ENCODE measurements around the gene PPFIA1.

Gene PPFIA1

DNA sequence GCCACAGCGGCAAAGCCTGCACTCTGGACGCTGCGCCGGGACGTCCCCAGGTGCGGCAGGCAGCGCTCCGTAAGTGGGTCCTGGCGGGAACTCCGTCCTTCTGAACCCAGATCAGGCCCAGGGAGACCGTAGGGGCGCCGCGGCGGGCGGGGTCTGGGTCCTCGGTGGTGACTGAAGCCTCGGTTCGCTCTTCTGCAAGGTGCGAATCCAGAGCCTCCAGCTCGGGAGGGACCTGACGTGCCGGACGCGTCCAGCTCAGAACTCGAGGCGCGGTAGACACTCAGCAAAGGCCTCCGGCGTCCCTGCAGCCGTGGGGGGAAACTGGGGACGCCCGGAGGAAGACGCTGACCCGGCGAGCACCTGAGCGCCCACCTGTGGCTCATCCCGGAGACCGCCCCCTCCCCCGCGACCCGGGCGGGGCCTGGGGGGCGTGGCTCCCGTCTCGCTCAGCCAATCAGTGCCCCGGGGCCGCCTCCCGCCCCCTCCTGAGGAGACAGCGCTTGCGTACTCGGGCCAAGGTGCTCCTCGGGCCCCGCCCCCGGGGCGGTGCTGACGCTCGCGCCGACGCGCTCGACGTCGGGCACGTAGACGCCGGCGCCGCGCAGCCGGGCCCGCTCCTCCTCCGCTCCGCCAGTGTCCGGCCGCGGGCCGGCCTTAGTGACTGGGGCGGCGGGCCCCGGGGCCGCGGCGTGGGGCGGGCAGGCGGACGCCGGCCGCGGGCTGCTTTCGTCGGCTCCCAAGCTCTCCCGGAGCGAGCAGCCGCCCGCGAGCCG, at the start of gene PPFIA1:
PPFIA1 (plus strand) TSS at position 587 of the 773 bp plus-strand sequence. CDS start 1,483 bp downstream, outside the sequence.
- DNase-seq: peak; percentile 95

DNA sequence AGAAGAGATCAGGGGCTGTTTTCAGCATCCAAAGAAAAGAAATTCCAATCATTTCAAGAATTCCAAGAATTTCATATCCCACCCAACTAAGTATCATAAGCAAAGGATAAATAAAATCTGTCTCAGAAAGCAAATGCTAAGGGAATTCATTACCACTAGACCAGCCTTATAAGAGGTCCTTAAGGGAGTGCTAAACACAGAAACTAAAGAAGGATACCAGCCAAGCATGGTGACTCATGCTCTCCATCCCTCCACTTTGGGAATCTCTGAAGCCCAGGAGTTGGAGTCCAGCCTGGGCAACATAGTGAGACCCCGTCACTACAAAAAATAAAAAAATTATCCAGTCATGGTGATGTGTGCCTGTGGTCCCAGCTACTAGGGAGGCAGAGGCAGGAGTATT, 49.6 kb upstream of the PPFIA1 start:
- no peak for DNase-seq

DNA sequence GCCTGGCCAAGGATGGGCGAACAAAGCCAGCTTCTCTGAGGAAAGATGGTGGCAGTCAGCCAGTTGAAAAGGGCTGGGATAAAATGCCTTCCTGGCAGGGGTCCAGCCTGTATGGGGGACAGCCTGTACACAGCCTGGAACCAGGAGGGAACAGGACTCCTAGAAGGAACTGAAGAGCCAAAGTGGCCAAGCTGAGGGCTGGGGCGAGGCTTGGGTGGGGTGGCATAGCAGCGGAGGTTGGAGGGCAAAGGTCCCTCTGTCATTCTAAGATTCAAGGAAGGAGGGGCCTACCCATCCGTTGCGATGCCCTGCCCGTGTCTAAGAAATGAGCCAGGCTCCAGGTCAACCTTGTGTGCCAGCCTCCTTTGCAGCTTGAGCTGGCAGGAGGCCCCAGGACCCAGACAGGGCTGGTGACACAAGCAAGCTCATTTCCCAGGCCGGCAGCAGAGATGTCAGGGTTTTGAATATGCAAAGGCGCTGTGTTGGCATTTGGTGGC, 44.8 kb upstream of the PPFIA1 start:
- DNase-seq: no peak

DNA sequence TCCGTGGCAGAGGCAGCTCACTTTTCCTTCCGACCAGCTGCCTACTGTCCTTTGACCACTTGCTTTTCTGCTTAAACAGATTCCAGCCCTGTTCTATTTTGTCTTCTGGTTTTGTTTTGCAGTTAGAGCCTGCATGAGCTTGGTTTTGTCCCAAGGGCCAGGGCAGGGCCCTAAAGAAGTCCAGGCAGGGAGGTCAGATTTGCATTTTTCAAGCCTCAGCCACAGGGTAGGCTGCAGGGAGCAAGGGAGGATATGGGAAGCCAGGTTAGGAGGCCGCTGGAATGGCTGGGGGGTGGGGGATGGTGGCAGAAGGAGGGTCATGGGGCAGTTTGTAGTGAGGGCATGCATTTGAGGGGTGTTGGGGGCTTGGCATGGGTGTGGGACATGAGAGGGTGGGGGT, 44.3 kb upstream of the PPFIA1 start:
- no peak for DNase-seq

DNA sequence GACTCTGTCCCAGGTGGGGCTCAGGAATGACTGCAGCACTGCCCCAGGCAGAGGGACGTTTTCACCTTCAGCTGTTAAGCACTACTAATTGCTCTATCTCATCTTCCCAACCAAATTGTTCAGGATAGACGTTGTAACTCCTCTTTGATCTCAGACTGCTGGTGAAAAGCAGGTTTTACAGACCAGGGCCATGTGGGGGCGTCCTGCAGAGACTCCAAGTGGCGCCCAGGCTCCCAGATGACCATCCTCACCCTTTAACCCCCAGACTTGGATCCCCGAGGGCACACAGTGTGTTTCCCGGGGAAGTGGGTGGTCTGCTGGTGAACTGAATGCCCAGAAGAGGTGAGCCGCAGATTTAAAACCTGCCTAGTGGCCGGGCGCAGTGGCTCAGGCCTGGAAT, 43.5 kb upstream of the PPFIA1 start:
- no peak for DNase-seq

DNA sequence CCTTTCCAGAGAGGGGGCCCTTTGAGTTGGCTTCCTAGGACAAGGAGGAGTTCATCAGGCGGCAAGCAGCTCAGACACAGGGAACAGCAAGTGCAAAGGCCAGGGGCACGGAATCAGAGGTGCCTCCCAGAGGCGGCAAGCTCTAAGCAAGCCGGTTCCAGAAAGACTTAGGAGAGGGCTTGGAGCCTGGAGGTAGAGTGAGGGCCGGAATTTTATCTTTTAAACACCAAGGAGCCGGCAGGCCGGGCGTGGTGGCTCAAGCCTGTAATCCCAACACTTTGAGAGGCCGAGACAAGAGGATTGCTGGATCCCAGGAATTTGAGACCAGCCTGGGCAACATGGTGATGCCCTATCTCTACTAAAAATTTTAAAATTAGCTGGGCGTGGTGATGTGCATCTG, 40.8 kb upstream of the PPFIA1 start:
- no peak for DNase-seq

DNA sequence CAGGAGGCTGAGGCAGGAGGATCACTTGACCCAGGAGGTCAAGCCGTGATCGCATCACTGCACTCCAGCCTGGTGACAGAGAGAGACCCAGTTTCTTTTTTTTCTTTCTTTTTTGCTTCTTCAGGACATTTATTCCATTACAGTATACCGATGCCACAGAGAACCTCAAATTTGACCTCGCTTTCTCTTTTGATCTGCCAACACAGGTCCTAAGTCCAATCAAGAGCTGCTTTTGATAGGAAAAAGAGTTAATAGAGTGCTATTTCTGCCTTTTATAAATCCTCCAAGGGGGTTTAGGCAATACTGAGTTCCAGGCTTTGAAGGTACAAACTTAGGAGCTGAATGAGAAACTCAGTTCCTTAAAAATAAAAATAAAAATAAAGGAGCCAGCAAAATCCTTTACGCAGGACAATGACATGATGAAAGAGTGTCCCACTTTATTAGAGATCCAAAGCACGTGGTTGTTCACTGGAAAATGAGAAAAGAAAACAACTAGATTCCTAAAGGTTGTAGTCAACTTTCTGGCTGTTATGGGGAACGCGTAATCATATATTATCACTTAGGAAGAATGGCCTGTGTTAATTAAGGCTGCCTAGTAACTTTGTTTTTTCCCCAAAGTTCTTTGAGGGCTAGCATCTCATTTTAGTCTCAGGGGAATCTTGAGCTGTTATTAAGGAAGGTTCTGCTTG, 40.2 kb upstream of the PPFIA1 start:
- DNase-seq: no peak

DNA sequence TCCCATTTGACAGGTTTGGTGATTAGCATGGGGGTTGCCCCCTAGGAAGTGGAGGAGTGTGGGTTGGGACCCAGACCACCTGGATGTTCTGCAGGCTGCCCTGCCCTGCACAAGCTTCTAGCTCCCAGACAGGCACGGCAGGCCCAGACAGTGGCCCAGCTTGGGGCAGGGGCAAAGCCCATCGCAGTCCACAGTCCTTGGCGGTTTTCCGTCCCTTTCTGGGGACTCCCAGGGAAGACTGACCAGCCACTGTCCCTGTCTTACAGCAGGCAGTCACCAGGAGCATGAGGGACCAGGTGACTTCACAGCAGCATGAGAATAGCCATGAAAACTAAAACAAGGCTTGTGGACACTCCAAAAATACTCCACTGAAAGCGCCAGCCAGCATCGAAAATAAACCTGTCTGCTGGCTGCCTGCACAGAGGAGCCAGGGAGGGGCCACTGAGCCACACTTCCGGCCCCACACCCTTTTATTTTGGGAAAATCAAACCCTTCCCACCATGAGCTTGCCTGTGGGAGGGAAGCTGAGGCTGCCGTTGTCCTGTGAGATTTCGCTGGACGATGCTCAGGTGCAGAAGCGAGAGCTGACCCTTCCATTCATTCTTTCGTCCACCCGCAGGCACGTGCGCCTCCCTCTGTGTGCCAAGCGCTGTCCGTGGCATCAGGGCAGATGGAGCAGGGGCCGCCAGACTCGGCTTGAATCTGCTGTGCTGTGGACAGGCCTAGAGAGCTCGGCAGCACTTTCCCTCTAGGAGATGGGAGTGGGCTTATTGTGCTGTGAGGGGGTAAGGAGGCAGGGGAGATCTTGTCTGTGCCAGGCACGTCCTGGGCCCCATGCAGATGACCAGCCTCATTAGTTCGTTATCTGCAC, 39.4 kb upstream of the PPFIA1 start:
- DNase-seq: no peak

DNA sequence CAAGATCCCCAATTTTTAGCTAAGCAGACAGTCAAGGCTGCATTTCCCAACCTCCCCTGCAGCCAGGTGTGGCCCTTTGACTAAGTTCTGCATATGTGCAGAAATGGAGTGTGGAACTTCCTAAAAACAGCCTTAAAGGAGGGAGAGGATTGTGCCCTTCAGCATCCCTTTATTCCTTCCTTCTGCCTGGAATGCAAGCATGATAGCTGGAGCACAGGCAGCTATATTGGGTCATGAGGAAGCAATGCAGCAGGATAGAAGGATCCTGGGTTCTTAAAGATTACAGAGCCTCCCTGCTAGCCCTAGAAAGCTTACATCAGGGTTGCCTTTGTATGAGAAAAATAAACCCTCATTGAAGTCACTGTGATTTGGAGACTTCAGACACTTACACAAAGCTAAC, 37.5 kb upstream of the PPFIA1 start:
- no peak for DNase-seq

DNA sequence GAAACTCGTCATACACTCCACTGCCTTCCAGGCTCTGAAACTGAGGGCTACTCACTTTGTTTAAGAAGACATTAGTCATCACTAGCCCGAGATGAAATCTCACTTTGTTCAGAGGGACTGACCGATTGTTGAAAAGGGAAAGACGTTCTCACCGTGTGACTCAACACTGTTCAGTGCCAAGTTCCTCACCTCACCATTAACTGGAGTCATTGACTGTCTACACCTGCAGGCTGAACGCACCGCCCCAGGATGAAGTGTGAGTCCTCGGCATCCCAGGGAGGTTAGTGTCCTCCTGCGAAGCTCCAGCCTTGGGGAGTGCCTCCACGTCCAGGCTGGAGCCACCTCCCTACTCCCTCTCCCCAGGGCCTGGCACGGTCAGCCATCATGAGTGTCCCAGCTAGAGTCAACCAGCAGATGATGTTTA, 37.0 kb upstream of the PPFIA1 start:
- DNase-seq: no peak

DNA sequence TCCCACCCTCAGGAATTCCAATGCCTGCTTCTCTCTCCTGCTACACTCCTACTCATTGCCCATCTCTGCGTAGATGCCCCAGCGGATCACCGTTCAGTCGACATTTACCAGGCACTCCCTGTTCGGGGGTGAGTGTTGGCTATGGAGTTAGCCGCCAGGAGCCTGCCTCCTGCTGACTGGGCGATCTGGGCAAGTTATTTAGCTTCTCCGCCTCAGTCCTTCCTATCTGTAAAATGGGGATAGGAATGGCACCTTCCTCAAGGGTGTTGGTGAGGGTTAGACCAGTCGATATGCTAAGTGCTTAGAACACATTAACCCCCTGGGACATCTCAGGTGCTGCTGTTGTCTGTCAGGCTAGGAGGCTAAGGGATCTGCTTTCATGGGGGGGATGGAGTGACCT, 36.5 kb upstream of the PPFIA1 start:
- DNase-seq: no peak

DNA sequence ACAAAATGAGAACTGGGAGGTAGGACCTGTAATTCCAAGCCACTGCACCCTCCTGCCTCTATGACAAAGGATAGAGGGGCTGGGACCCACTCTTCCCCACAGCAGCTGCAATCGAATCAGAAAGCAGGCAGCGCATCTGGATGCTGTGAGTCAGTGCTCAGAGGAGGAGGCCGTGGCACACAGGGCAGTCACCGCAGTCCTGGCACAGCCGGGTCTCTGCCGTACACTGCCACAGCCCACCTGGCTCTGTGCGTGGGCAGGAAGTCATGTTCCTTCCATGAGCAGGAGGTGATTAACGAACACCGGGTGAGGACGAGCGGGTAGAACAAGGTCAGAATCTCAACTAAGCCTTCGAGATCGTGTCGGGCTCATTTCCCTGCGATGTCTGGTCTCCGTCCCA, 30.2 kb upstream of the PPFIA1 start:
- DNase-seq: no peak

DNA sequence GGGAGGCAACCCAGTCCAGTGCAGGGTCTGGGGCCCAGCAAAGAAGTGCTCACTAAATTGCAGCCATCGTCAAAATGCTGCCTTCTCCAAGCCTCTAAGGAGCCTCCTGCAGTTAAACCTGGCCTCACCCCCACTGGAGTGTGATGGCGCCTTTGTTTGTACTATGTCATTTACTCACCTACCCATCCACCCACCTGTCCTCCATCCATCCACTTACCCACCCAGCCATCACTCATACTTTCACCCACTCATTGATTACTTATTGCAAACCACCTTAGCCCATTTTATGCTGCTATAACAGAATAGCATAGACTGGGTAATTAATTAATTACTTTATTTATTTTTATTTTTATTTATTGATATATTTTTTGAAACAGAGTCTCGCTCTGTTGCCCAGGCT, 28.8 kb upstream of the PPFIA1 start:
- no peak for DNase-seq

DNA sequence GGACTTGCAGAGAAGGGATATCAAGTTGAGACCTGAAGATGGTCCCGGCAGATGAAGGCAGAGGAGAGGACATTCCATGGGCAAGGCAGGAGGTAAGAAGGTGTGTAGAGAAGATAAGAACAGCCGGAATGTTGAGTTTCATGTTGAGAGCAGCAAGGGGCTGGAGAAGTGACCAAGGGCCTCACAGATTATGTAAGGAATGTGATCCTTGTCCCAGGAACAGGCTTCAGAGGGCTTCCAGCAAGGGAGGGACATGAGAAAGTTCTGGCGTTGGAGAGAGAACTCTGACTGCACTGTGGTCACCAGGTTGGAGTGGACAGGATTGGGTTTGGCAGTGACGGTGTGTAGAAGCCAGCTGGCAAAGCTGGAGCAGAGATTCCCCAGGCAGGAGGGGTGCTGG, 27.6 kb upstream of the PPFIA1 start:
- DNase-seq: no peak

DNA sequence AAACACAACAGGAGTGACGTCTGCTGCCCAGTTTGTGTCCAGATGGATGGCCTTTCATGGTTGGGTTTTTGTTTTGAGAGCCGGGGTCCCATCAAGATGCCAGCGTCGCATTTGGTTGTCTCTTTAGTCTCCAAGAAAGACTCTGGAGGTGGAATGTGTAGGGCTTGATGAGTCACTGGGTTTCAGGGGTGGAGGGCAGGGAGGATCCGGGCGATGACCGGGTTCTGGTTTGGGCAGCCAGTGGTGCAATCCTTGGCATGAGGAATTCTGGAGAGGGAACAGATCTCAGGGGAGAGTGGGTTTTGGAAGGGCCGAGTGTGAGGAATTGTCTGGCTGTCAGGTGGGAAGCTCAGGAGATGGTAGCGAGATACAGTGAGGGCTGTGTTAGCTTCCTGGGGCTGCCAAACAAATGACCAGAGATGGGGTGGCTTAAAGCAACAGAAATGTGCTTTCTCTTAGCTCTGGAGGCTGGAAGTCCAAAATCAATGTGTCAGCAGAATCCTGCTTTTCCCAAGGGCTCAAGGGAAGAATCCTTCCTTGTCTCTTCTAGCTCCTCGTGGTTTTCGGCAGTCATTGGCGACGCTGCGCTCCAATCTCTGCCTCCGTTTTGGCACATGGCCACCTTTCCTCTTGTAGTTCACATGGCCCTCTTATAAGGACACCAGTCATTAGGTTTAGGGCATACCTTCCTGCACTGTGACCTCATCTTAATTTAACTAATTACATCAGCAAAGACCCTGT, 26.4 kb upstream of the PPFIA1 start:
- no peak for DNase-seq

DNA sequence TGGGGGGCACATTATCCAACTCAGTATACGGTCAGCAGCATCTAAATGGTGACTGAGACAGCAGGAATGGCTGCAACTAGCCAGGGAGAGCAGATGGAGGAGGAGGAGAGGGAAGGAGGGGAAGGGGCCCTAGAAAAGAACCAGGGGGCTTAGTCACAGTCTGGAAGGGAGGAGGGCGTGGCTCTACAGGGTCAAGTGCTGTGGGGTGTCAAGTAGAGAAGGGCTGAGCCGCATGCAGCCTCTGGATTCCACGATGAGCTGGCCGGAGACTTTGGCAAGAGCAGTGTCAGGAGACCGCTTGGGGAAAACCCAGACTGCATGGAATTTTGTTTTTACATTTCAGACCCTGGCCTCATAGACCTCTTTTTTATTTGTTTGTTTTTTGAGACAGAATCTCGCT, 25.8 kb upstream of the PPFIA1 start:
- DNase-seq: no peak

DNA sequence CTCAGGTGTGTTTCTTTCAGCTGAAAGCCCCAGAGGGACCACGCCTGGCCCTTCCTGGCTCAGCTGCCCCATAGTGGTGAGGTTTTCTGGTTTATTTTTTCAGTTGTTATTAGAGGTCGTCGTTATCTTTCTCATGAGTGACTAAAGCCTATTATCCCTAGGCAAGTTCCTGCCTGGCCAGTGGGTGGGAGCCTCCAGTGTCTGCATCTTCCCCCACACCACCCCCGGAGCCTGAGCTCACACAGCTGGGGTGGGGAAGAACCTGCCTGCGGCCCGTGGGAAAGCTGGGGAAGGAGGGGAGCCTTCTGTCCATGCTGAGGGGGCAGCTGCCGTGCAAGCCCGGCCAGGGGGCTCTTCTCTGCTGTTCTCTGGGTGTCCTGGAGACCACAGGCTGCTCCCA, 24.3 kb upstream of the PPFIA1 start:
- DNase-seq: no peak

DNA sequence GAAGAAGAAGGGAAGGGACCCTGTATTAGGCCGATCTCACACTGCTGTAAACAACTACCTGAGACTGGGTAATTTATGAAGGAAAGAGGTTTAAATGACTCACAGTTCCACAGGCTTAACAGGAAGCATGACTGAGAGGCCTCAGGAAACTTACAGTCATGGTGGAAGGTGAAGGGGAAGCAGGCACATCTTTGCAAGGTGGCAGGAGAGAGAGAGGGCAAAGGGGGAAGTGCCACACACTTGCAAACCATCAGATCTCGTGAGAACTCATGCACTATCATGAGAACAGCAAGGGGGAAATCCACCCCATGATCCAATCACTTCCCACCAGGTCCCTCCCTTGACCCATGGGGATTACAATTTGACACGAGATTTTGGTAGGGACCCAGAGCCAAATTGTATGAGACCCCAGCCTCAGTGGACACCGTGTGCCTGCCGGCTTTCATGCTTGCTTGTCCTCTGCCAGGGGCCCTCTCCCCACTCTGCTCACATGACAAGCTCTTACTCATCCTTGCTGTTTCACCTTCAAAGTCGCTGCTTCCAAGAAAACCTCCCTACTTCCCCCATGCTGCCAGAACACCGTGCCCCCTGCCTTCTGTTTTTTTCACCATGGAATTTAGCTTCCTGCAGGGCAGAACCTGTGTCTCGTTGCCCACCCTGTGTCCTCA, 23.3 kb upstream of the PPFIA1 start:
- no peak for DNase-seq

DNA sequence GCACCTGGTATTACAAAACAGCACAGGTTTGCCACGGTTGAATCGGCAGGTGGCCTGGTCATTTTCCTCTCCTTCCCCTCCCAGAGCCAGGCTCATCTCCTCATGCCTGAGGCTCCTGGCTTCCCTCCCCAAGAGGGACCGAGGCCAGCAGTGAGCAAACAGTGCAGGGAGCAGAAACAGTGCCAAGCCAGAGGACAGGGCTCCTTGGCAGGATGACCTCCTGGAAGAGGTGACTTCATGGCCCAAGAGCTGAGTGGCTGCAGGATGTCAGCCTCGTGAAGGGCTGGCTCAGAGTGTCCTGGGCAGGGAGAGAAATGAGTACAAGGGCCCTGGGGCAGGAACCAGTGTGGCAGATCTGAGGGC, 22.8 kb upstream of the PPFIA1 start:
- no peak for DNase-seq

DNA sequence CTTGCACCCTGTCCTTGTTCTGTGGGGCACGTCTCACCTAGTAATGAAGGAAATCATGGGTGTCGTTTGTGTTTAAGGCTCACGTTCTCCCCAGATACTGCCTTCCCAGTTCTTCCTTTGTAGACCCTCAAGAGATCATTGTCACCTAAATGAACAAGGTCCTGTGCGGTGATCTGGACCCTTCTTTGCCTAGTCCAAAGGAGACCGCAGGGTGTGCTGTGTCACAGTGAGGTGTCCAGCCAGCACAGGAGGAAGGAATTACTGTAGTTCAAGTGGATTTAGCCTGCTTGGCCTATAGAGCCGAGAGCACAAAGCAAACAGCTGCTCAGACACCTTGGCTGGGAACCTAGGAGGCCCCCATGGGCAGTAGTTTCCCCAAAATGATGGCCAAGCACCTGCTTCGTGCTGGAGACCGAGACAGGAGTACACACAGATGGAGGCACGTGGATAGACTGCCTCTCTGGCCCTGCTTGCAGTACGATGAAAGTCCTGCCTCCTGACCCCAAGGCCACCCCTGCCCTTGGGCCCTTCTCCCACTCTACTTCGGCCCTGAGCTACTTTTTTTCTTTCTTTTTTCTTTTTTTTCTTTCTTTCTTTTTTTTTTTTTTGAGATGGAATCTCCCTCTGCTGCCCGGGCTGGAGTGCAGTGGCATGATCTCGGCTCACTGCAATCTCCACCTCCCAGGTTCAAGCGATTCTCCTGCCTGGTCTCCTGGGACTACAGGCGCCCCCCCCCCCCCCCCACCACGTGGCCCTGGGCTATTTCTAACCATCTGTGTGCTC, 19.4 kb upstream of the PPFIA1 start:
- DNase-seq: no peak

DNA sequence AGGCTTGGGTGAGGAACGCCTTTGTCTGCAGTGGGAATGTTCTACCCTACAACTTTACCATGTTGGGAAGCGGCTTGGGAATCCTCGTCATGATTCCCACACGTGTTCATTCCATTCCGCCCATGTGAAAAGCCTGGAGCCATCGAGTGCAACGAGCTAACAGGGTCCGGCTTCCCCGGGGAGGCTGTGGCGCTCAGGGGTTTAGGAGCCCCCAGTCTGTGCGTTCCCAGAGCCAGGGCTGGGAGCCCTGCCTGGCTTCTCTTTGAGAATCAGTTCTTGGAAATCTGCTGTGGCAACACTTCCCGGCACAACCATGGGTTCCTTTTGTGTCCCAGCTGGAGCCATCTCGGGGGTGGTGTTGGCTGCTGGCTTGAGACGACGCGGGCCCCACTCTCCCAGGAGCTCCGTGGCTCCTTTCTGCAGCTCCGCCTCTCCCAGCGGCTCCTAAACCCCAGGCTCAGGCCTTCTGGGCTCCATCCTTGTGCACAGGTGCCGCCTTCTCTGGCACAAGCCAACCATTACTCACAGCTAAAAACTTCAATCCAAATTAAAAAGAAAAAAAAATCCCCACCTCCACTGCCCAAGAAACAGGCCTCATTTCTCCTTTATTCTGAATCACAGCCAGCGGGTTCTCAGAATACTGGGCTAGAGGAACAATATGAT, 18.7 kb upstream of the PPFIA1 start:
- no peak for DNase-seq
